ENCODE data around the gene ASCL2. TPM values are rescaled to one million over a fixed set of nuclear protein-coding genes. Genes with fewer than 3 reads are reported as not detected.

ASCL2 gene
- total and polyA plus RNA-seq, 2 donors (not counting 3 experiments of a cell fraction or from before 2014, with no cell fraction given): not detected

DNA sequence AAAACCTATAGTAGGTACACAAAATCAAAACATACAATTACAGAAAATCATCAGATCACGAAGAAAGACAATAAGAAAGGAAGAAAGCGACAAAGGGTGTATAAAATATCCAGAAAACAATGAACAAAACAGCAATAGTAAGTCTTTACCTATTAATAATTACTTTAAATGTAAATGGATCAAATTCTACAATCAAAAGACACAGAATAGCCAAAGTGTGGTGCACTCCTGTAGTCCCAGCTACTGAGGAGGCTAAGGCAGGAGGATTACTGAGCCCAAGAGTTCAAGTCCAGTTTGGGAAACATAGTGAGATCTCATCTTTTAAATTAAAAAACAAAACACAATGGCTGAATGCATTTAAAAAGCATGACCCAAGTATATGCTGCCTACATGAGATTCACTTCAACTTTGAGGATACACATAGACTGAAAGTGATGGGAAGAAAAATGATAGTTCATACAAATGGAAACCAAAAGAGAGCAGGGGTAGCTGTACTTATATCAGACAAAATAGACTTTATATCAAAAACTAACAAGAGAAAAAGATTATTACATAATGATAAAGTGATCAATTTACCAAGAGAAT, 40.6 kb downstream of the ASCL2 start:
- H2AFZ ChIP-seq (ENCODE audit: low read depth, low read length): no peak overlapping the region
- H3K9me1 ChIP-seq (replicated peaks; ENCODE audit: control insufficient read depth, extremely low read depth, insufficient read depth, low read length): no peaks in the 10 kb centered on the region
- H3K4me3 ChIP-seq (replicated peaks in 1 of 3; ENCODE audit: insufficient read depth in 1 of 3, low read depth in 1 of 3, low read length in 3 of 3): no peak overlapping the region
- TF ChIP-seq, protein P1, sequence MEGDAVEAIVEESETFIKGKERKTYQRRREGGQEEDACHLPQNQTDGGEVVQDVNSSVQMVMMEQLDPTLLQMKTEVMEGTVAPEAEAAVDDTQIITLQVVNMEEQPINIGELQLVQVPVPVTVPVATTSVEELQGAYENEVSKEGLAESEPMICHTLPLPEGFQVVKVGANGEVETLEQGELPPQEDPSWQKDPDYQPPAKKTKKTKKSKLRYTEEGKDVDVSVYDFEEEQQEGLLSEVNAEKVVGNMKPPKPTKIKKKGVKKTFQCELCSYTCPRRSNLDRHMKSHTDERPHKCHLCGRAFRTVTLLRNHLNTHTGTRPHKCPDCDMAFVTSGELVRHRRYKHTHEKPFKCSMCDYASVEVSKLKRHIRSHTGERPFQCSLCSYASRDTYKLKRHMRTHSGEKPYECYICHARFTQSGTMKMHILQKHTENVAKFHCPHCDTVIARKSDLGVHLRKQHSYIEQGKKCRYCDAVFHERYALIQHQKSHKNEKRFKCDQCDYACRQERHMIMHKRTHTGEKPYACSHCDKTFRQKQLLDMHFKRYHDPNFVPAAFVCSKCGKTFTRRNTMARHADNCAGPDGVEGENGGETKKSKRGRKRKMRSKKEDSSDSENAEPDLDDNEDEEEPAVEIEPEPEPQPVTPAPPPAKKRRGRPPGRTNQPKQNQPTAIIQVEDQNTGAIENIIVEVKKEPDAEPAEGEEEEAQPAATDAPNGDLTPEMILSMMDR (IDR thresholded peaks at IDR 0.05; ENCODE audit: extremely low read depth in 1 of 2, insufficient read depth in 1 of 2, low read depth in 1 of 2, low read length in 2 of 2): no peak
- TF ChIP-seq MYC (IDR thresholded peaks at IDR 0.05; ENCODE audit: low read depth, low read length) (no peak), GATA2 (IDR thresholded peaks at IDR 0.05; ENCODE audit: insufficient read depth, insufficient read length, low read depth, low read length) (no peak)
- H3K79me2 ChIP-seq (ENCODE audit: control insufficient read depth, insufficient read depth, low read length): no peaks in the 10 kb centered on the region
- H3K9me3 ChIP-seq (replicated peaks; ENCODE audit: control insufficient read depth, insufficient read depth, low read length): no peaks in the 10 kb centered on the region
- no peak overlapping the region for H3K9ac ChIP-seq (replicated peaks; ENCODE audit: extremely low read depth, insufficient read depth, low read length)
- POLR2A ChIA-PET: no interaction called here
- dilution Hi-C loops (cut with MboI; ENCODE audit: extremely low pct_ligation_motif_present, low sequenced_read_pairs): no loop called here
- no TSS peak for BruUV-seq (replicated peaks)
- no peak overlapping the region for H3K27ac ChIP-seq (ENCODE audit: insufficient read depth, low read depth, low read length)
- H3K4me1 ChIP-seq (ENCODE audit: control insufficient read depth, extremely low read depth, insufficient read depth, low read length): no peaks in the 10 kb centered on the region
- intact Hi-C loops (cut with micrococcal nuclease): no loop called here
- no peak for FAIRE-seq
- no peaks in the 10 kb centered on the region for H3K36me3 ChIP-seq (ENCODE audit: control insufficient read depth in 2 of 2, extremely low read depth in 1 of 2, insufficient read depth in 2 of 2, low read length in 2 of 2)
- DNase-seq (ENCODE audit: low read depth, low spot score): no peak
- CTCF ChIA-PET: no interaction called here
- H3K4me2 ChIP-seq (ENCODE audit: insufficient read depth, low read length): no peak overlapping the region
- H3K27me3 ChIP-seq (ENCODE audit: control insufficient read depth in 2 of 2, insufficient read depth in 2 of 2, low read length in 2 of 2): peaks cover 0 to 4% of the 10 kb centered on the region in 2 experiments
- H4K20me1 ChIP-seq (replicated peaks; ENCODE audit: control insufficient read depth, extremely low read depth, insufficient read depth, low read length): no peaks in the 10 kb centered on the region

DNA sequence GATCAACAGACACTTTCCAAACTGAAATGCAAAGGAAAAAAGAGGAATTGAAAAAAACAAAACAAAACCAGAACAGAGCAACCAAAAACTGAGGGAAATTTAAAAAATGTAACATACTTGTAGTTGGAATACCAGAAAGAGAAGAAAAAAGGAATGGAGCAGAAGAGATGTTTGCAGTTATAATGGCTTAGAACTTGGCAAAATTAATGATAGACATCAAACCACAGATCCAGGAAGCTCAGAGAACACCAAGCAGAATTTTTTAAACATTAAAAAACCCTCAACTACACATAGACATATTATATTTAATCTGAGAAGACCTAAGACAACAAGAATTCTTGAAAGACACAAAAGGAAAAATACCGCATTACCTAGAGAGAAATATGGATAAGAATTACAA, 46.1 kb downstream of the ASCL2 start:
- FAIRE-seq: no peak
- intact Hi-C loops (cut with micrococcal nuclease): no loop called here

More for the DNA sequence above, 46.1 kb downstream of the ASCL2 start:
- H3K9ac ChIP-seq (replicated peaks; ENCODE audit: extremely low read depth, insufficient read depth, low read length): no peak overlapping the region
- no peak overlapping the region for H3K4me2 ChIP-seq (ENCODE audit: insufficient read depth, low read length)
- no peak overlapping the region for H3K4me3 ChIP-seq (replicated peaks in 1 of 3; ENCODE audit: insufficient read depth in 1 of 3, low read depth in 1 of 3, low read length in 3 of 3)
- CTCF ChIA-PET: no interaction called here
- no TSS peak for BruUV-seq (replicated peaks)
- TF ChIP-seq POLR2AphosphoS5 (IDR thresholded peaks at IDR 0.05; ENCODE audit: insufficient read depth, low read depth, low read length): no peak
- no peak for TF ChIP-seq EZH2 (IDR thresholded peaks at IDR 0.05; ENCODE audit: borderline replicate concordance, low read depth, low read length, severe bottlenecking)
- TF ChIP-seq MYC (IDR thresholded peaks at IDR 0.05; ENCODE audit: low read depth, low read length): no peak
- TF ChIP-seq POLR2A (IDR thresholded peaks at IDR 0.05; ENCODE audit: low read depth, low read length): no peak
- TF ChIP-seq, protein P1 (IDR thresholded peaks at IDR 0.05; ENCODE audit: extremely low read depth in 1 of 2, insufficient read depth in 1 of 2, low read depth in 1 of 2, low read length in 2 of 2): no peak
- H3K79me2 ChIP-seq (ENCODE audit: control insufficient read depth, insufficient read depth, low read length): no peaks in the 10 kb centered on the region
- H3K9me3 ChIP-seq (replicated peaks; ENCODE audit: control insufficient read depth, insufficient read depth, low read length): no peaks in the 10 kb centered on the region
- peaks cover 6 to 11% of the 10 kb centered on the region in 2 experiments for H3K27me3 ChIP-seq (ENCODE audit: control insufficient read depth in 2 of 2, insufficient read depth in 2 of 2, low read length in 2 of 2)
- POLR2A ChIA-PET: no interaction called here
- H3K4me1 ChIP-seq (ENCODE audit: control insufficient read depth, extremely low read depth, insufficient read depth, low read length): no peaks in the 10 kb centered on the region
- no peaks in the 10 kb centered on the region for H4K20me1 ChIP-seq (replicated peaks; ENCODE audit: control insufficient read depth, extremely low read depth, insufficient read depth, low read length)
- H3K27ac ChIP-seq (ENCODE audit: insufficient read depth, low read depth, low read length): no peak overlapping the region
- DNase-seq (ENCODE audit: low read depth, low spot score): no peak
- H3K9me1 ChIP-seq (replicated peaks; ENCODE audit: control insufficient read depth, extremely low read depth, insufficient read depth, low read length): no peaks in the 10 kb centered on the region
- no peaks in the 10 kb centered on the region for H3K36me3 ChIP-seq (ENCODE audit: control insufficient read depth in 2 of 2, extremely low read depth in 1 of 2, insufficient read depth in 2 of 2, low read length in 2 of 2)
- dilution Hi-C loops (cut with MboI; ENCODE audit: extremely low pct_ligation_motif_present, low sequenced_read_pairs): no loop called here
- H2AFZ ChIP-seq (ENCODE audit: low read depth, low read length): no peak overlapping the region

Data from endothelial cell of umbilical vein (primary cell).